Left ventricle myocardium inferior (tissue), 1 donor: ENCODE results near the gene TMPRSS7. TPM values are rescaled to one million over a fixed set of nuclear protein-coding genes. Genes with fewer than 3 reads are reported as not detected.
"Not testable (repeated sequence)": the region's sequence is repeated elsewhere in the genome, so short reads cannot be mapped to it uniquely, and the experiment has no call there.

ENCODE experiments used
- DNase-seq: peaks from one replicate; pipeline ENCODE4 v3.0.0-alpha.2; 2020
- H3K27ac ChIP-seq: fragments of 200-600 bp; replicated peaks from 2 replicates; pipeline ENCODE4 v1.8.0; 2021
- H3K27me3 ChIP-seq: fragments of 200-600 bp; 2 replicates; pipeline ENCODE4 v1.8.0; 2021; ENCODE audit warnings: low read depth
- H3K36me3 ChIP-seq: fragments of 200-600 bp; 2 replicates; pipeline ENCODE4 v1.8.0; 2021
- H3K4me1 ChIP-seq: fragments of 200-600 bp; 2 replicates; pipeline ENCODE4 v1.8.0; 2021
- H3K4me3 ChIP-seq: fragments of 200-600 bp; 2 replicates; pipeline ENCODE4 v1.8.0; 2021; ENCODE audit warnings: mild to moderate bottlenecking, moderate library complexity
- H3K9me3 ChIP-seq: fragments of 200-600 bp; replicated peaks from 2 replicates; pipeline ENCODE4 v1.8.0; 2021
- CTCF ChIP-seq: fragments of 200-600 bp; IDR thresholded peaks from 2 replicates; pipeline ENCODE4 v1.8.0; 2021; ENCODE audit warnings: antibody characterized with exemption, mild to moderate bottlenecking, borderline replicate concordance
- intact Hi-C: fragments of 100-400 bp; cut with micrococcal nuclease; formaldehyde crosslinking; loops from one replicate; pipeline ENCODE4 v1.11.0; 2022
- total RNA-seq: library from RNA; stranded (reverse); fragmentation: NEBNext Ultra II Directional; extraction: Animal tissue kit (Norgen Biotek cat#: 25700); gene quantifications from one replicate; pipeline ENCODE4 v1.2.1, GENCODE V29; 2021
- donor health status: DM: no; HTN: yes; CAD: no; lungs with severe emphysema.

TMPRSS7 gene
- total RNA-seq, 1 donor from 2014 or later: not detected

- TF ChIP-seq CTCF: no peak
- H3K27me3 ChIP-seq: no peaks in the 10 kb centered on the region
- H3K4me1 ChIP-seq: peaks cover 16% of the 10 kb centered on the region
- H3K27ac ChIP-seq: no peak overlapping the region
- no peaks in the 10 kb centered on the region for H3K36me3 ChIP-seq
- no peak overlapping the region for H3K4me3 ChIP-seq
- intact Hi-C loops: no loop called here
- no peaks in the 10 kb centered on the region for H3K9me3 ChIP-seq
- DNase-seq: no peak
Observed at GRCh38 chr3:112027826-112028225, 6.7 kb upstream of the TMPRSS7 start.

GRCh38 chr3:112030901-112031300 lies 3.6 kb upstream of the TMPRSS7 start:
- Histone ChIP-seq H3K9me3 (no peaks in the 10 kb centered on the region), H3K36me3 (no peaks in the 10 kb centered on the region), H3K27me3 (no peaks in the 10 kb centered on the region), H3K4me1 (peaks cover 17% of the 10 kb centered on the region), H3K4me3 (no peak overlapping the region), H3K27ac (no peak overlapping the region)
- intact Hi-C loops: no loop called here
- DNase-seq: no peak
- TF ChIP-seq CTCF: no peak

GRCh38 chr3:112032098-112032731 lies 2.3 kb upstream of the TMPRSS7 start:
- DNase-seq: no peak
- Histone ChIP-seq H3K4me1 (peaks cover 17% of the 10 kb centered on the region), H3K36me3 (no peaks in the 10 kb centered on the region), H3K27me3 (no peaks in the 10 kb centered on the region), H3K4me3 (no peak overlapping the region), H3K27ac (no peak overlapping the region), H3K9me3 (no peaks in the 10 kb centered on the region)
- intact Hi-C loops: no loop called here
- TF ChIP-seq CTCF: no peak

- Histone ChIP-seq H3K4me3 (no peak overlapping the region), H3K36me3 (no peaks in the 10 kb centered on the region), H3K27ac (no peak overlapping the region), H3K4me1 (peaks cover 10% of the 10 kb centered on the region), H3K9me3 (no peaks in the 10 kb centered on the region), H3K27me3 (no peaks in the 10 kb centered on the region)
- intact Hi-C loops: no loop called here
- TF ChIP-seq CTCF: no peak
- DNase-seq: no peak
Observed at GRCh38 chr3:112035241-112035640, 705 bp downstream of the TMPRSS7 start.

- H3K27ac ChIP-seq, H3K4me1 ChIP-seq, H3K36me3 ChIP-seq, H3K27me3 ChIP-seq, intact Hi-C loops, H3K4me3 ChIP-seq, H3K9me3 ChIP-seq, DNase-seq: not testable (repeated sequence)
Observed at GRCh38 chr3:112037194-112037593, 2.7 kb downstream of the TMPRSS7 start.

GRCh38 chr3:112038863-112039262 lies 4.3 kb downstream of the TMPRSS7 start:
- no peaks in the 10 kb centered on the region for H3K27me3 ChIP-seq
- no peaks in the 10 kb centered on the region for H3K36me3 ChIP-seq
- no peak for DNase-seq
- no peak overlapping the region for H3K4me3 ChIP-seq
- H3K4me1 ChIP-seq: peaks cover 6% of the 10 kb centered on the region
- no peaks in the 10 kb centered on the region for H3K9me3 ChIP-seq
- H3K27ac ChIP-seq: no peak overlapping the region
- intact Hi-C loops: no loop called here
- no peak for TF ChIP-seq CTCF
